Uterus (tissue), 4 donors: ENCODE results near the gene EPHA2. TPM values are rescaled to one million over a fixed set of nuclear protein-coding genes. Genes with fewer than 3 reads are reported as not detected.

Experiments used
- DNase-seq, 2 donors: peaks; one replicate each; pipeline ENCODE4 v3.0.0-alpha.2; 2019 to 2020
- H3K27ac ChIP-seq, 2 donors: fragments of 200-600 bp; sonication (generic); 1 replicate in 1 of 2; 2 replicates in 1 of 2; pipeline ENCODE4 v1.5.1; 2016 to 2018
- H3K27me3 ChIP-seq, 2 donors: fragments of 200-600 bp; sonication (generic); one replicate each; pipeline ENCODE4 v1.5.1; 2018 to 2019; ENCODE audit warnings: control low read depth in 1 of 2
- H3K36me3 ChIP-seq, 2 donors: fragments of 200-600 bp; sonication (generic); one replicate each; pipeline ENCODE4 v1.5.1; 2019; ENCODE audit warnings: control low read depth in 1 of 2
- H3K4me1 ChIP-seq, 2 donors: fragments of 200-600 bp; sonication (generic); one replicate each; pipeline ENCODE4 v1.5.1; 2018 to 2019; ENCODE audit warnings: control low read depth in 1 of 2
- H3K4me3 ChIP-seq, 2 donors: fragments of 200-600 bp; sonication (generic); 1 replicate in 1 of 2; 2 replicates in 1 of 2; pipeline ENCODE4 v1.5.1; 2018 to 2019; ENCODE audit warnings: mild to moderate bottlenecking in 1 of 2
- H3K9me3 ChIP-seq, 2 donors: fragments of 200-600 bp; sonication (generic); one replicate each; pipeline ENCODE4 v1.5.1; 2019; ENCODE audit warnings: control low read depth in 1 of 2
- CTCF ChIP-seq, 4 experiments: fragments of 200-600 bp in 2 of 4; fragments of 450-650 bp in 2 of 4; sonication (generic) in 2 of 4; IDR thresholded peaks; one replicate each; pipeline ENCODE4 v1.5.1; 2016 to 2019; ENCODE audit warnings: antibody characterized with exemption in 4 of 4, mild to moderate bottlenecking in 2 of 4, moderate library complexity in 1 of 4
- POLR2A ChIP-seq, 2 donors: fragments of 450-650 bp; IDR thresholded peaks; one replicate each; pipeline ENCODE4 v1.6.1; 2016; ENCODE audit warnings: antibody characterized with exemption in 2 of 2, mild to moderate bottlenecking in 1 of 2, moderate library complexity in 1 of 2
- intact Hi-C: fragments of 100-400 bp; cut with DNase I; formaldehyde crosslinking; loops from one replicate; pipeline ENCODE4 v1.15.1; 2023; ENCODE audit warnings: low total_unique reads
- total RNA-seq, 4 donors: library from RNA; depleted of rRNA in 3 of 4; stranded (reverse); fragments of >200 nt in 3 of 4; gene quantifications; one replicate each; pipeline versions ENCODE4 v1.1.0 to v1.2.4, GENCODE V29; 2014 to 2023
- donor health status: DM: yes; HTN: yes; CAD: no.

The EPHA2 gene
- total RNA-seq, 4 donors from 2014 or later: 2.4 to 32.9 (median 16.3) TPM

- Histone ChIP-seq H3K27me3 (no peaks in the 10 kb centered on the region), H3K9me3 (no peaks in the 10 kb centered on the region), H3K4me3 (no peak overlapping the region), H3K36me3 (no peaks in the 10 kb centered on the region), H3K4me1 (peaks cover under 1 to 23% of the 10 kb centered on the region in 2 donors), H3K27ac (peak overlapping the region; percentile 94 to 98)
- intact Hi-C loops: no loop called here
- peak in 1 of 2 donors; percentile 54 for DNase-seq
- TF ChIP-seq CTCF (IDR thresholded peaks at IDR 0.05) (no peak), POLR2A (IDR thresholded peaks at IDR 0.05) (no peak)
Measured at GRCh38 chr1:16147156-16147926, 8.5 kb downstream of the EPHA2 start.

GRCh38 chr1:16146279-16147155 is 9.4 kb downstream of the EPHA2 start:
- DNase-seq: peak; percentile 91 to 95
- no peaks in the 10 kb centered on the region for H3K36me3 ChIP-seq
- H3K27me3 ChIP-seq: no peaks in the 10 kb centered on the region
- intact Hi-C loops: no loop called here
- TF ChIP-seq POLR2A (IDR thresholded peaks at IDR 0.05) (peak; percentile 52 to 64), CTCF (IDR thresholded peaks at IDR 0.05) (no peak)
- H3K4me3 ChIP-seq: peak overlapping the region; percentile 19 to 31
- H3K4me1 ChIP-seq: peaks cover 9 to 30% of the 10 kb centered on the region in 2 donors
- H3K9me3 ChIP-seq: no peaks in the 10 kb centered on the region
- H3K27ac ChIP-seq: peak overlapping the region; percentile 94 to 98

GRCh38 chr1:16145662-16146278 is 10.1 kb downstream of the EPHA2 start:
- Histone ChIP-seq H3K4me3 (peak overlapping the region; percentile 19 to 31), H3K27ac (peak overlapping the region; percentile 94 to 98), H3K36me3 (no peaks in the 10 kb centered on the region), H3K9me3 (no peaks in the 10 kb centered on the region), H3K27me3 (no peaks in the 10 kb centered on the region), H3K4me1 (peaks cover 16 to 34% of the 10 kb centered on the region in 2 donors)
- intact Hi-C loops: no loop called here
- DNase-seq: peak; percentile 79 to 88
- TF ChIP-seq POLR2A (IDR thresholded peaks at IDR 0.05) (no peak), CTCF (IDR thresholded peaks at IDR 0.05) (no peak)

- H3K27me3 ChIP-seq: no peaks in the 10 kb centered on the region
- peaks cover 17 to 39% of the 10 kb centered on the region in 2 donors for H3K4me1 ChIP-seq
- H3K27ac ChIP-seq: peak overlapping the region; percentile 94 to 98
- no peaks in the 10 kb centered on the region for H3K9me3 ChIP-seq
- intact Hi-C loops: no loop called here
- H3K36me3 ChIP-seq: no peaks in the 10 kb centered on the region
- H3K4me3 ChIP-seq: peak overlapping the region; percentile 19 to 31
- DNase-seq: peak; percentile 64 to 81
- no peak for TF ChIP-seq CTCF (IDR thresholded peaks at IDR 0.05)
- no peak for TF ChIP-seq POLR2A (IDR thresholded peaks at IDR 0.05)
Measured at GRCh38 chr1:16145030-16145661, 10.7 kb downstream of the EPHA2 start.
